H1 (cell line): Measurements from ENCODE around the gene OLFM2. TPM values are rescaled to one million over a fixed set of nuclear protein-coding genes. Genes with fewer than 3 reads are reported as not detected.

ENCODE experiments used
- CTCF ChIA-PET: fragments of 300-600 bp; sonication (Branson Sonifier 250); formaldehyde crosslinking; loops from one replicate; lab custom pipeline; 2021; ENCODE audit not compliant: partially characterized antibody; lab: Charles Lee
- POLR2A ChIA-PET: fragments of 300-600 bp; sonication (Branson Sonifier 250); formaldehyde crosslinking; loops from one replicate; lab custom pipeline; 2021; ENCODE audit warnings: inconsistent platforms; ENCODE audit not compliant: partially characterized antibody; lab: Charles Lee
- DNase-seq, 2 experiments: peaks; one replicate each; pipeline versions ENCODE4 v3.0.0 to v3.0.0-alpha.2; 2010 to 2022; ENCODE audit warnings: low spot score in 2 of 2, low read depth in 1 of 2, mixed read lengths in 1 of 2
- FAIRE-seq: peaks from 2 replicates; lab custom pipeline; 2011; peaks lifted over from hg19 to GRCh38; lab: Jason Lieb, UNC
- H2AFZ ChIP-seq: 2 replicates; pipeline ENCODE4 v1.8.1; 2012; ENCODE audit warnings: low read length, inconsistent platforms
- H2AK5ac ChIP-seq: 2 replicates; pipeline ENCODE4 v1.6.1; 2013; ENCODE audit warnings: low read depth, low read length
- H2BK120ac ChIP-seq: replicated peaks from 2 replicates; pipeline ENCODE3; 2013; ENCODE audit warnings: low read depth, low read length, inconsistent platforms
- H2BK12ac ChIP-seq: 2 replicates; pipeline ENCODE4 v1.6.1; 2013; ENCODE audit warnings: low read depth, low read length
- H2BK15ac ChIP-seq: 2 replicates; pipeline ENCODE4 v1.6.1; 2013; ENCODE audit warnings: low read length
- H2BK20ac ChIP-seq: 2 replicates; pipeline ENCODE4 v1.6.1; 2013; ENCODE audit warnings: low read length
- H2BK5ac ChIP-seq: 2 replicates; pipeline ENCODE4 v1.6.1; 2013; ENCODE audit warnings: low read depth, low read length
- H3K14ac ChIP-seq: 2 replicates; pipeline ENCODE4 v1.6.1; 2013; ENCODE audit warnings: inconsistent platforms; ENCODE audit not compliant: insufficient read length
- H3K18ac ChIP-seq: 2 replicates; pipeline ENCODE4 v1.6.1; 2013; ENCODE audit warnings: low read length; ENCODE audit errors: extremely low read depth
- H3K23ac ChIP-seq: 2 replicates; pipeline ENCODE4 v1.6.1; 2013; ENCODE audit warnings: inconsistent platforms; ENCODE audit not compliant: insufficient read length
- H3K23me2 ChIP-seq: 2 replicates; pipeline ENCODE4 v1.6.1; 2013; ENCODE audit warnings: low read depth, low read length
- H3K27ac ChIP-seq: 2 replicates; pipeline ENCODE4 v1.6.1; 2011; ENCODE audit warnings: low read depth, low read length, inconsistent platforms
- H3K27me3 ChIP-seq, 4 experiments: replicated peaks in 1 of 4; 1 replicate in 1 of 4; 2 replicates in 3 of 4; pipeline versions ENCODE4 v1.6.1 to v1.8.1; 2011 to 2013; ENCODE audit warnings: low read length in 3 of 4, mild to moderate bottlenecking in 3 of 4, inconsistent platforms in 2 of 4, mixed read lengths in 2 of 4, moderate library complexity in 1 of 4; ENCODE audit not compliant: control insufficient read depth in 3 of 4, insufficient read depth in 3 of 4; ENCODE audit errors: extremely low read depth in 1 of 4
- H3K36me3 ChIP-seq, 4 experiments: 2 replicates each; pipeline versions ENCODE4 v1.6.1 to v1.8.1; 2011 to 2013; ENCODE audit warnings: mild to moderate bottlenecking in 4 of 4, low read length in 3 of 4, moderate library complexity in 2 of 4, control low read depth in 1 of 4, inconsistent platforms in 1 of 4; ENCODE audit not compliant: insufficient read depth in 4 of 4, control insufficient read depth in 2 of 4
- H3K4ac ChIP-seq: replicated peaks from 2 replicates; pipeline ENCODE3; 2013; ENCODE audit warnings: low read length, low read depth, mixed read lengths, inconsistent platforms; ENCODE audit not compliant: insufficient read length
- H3K4me1 ChIP-seq, 4 experiments: replicated peaks in 1 of 4; 1 replicate in 1 of 4; 2 replicates in 3 of 4; pipeline versions ENCODE4 v1.6.1 to v1.8.1; 2011 to 2013; ENCODE audit warnings: low read length in 3 of 4, inconsistent platforms in 2 of 4, mixed read lengths in 1 of 4; ENCODE audit not compliant: insufficient read depth in 4 of 4, control insufficient read depth in 3 of 4
- H3K4me2 ChIP-seq, 2 experiments: 2 replicates each; pipeline versions ENCODE4 v1.6.1 to v1.8.1; 2011 to 2013; ENCODE audit warnings: low read depth in 2 of 2, low read length in 2 of 2, control low read depth in 1 of 2, inconsistent platforms in 1 of 2, mild to moderate bottlenecking in 1 of 2; ENCODE audit not compliant: insufficient read depth in 1 of 2
- H3K4me3 ChIP-seq, 4 experiments: fragments of 200-600, 300-600 bp in 1 of 4; sonication (generic), shearing (Covaris generic), sonication (Bioruptor Twin) in 1 of 4; 2 replicates each; pipeline versions ENCODE4 v1.5.1 to v1.8.1; 2011 to 2016; ENCODE audit warnings: low read length in 4 of 4, low read depth in 3 of 4, control low read depth in 2 of 4, inconsistent platforms in 2 of 4, mild to moderate bottlenecking in 2 of 4, mixed read lengths in 1 of 4, moderate library complexity in 1 of 4; ENCODE audit not compliant: insufficient read depth in 2 of 4; ENCODE audit errors: extremely low read depth in 1 of 4
- H3K56ac ChIP-seq: replicated peaks from 2 replicates; pipeline ENCODE3; 2013; ENCODE audit warnings: low read depth, mild to moderate bottlenecking, mixed read lengths, low read length, inconsistent platforms; ENCODE audit not compliant: insufficient read length
- H3K79me1 ChIP-seq: 2 replicates; pipeline ENCODE4 v1.6.1; 2013; ENCODE audit warnings: low read depth, low read length, control low read depth
- H3K79me2 ChIP-seq, 2 experiments: 2 replicates each; pipeline versions ENCODE4 v1.6.1 to v1.8.1; 2012 to 2013; ENCODE audit warnings: low read length in 2 of 2, mild to moderate bottlenecking in 2 of 2, inconsistent platforms in 1 of 2; ENCODE audit not compliant: insufficient read depth in 2 of 2, control insufficient read depth in 1 of 2
- H3K9ac ChIP-seq, 4 experiments: replicated peaks in 1 of 4; 1 replicate in 1 of 4; 2 replicates in 3 of 4; pipeline versions ENCODE4 v1.6.1 to v1.8.1; 2011 to 2013; ENCODE audit warnings: low read depth in 3 of 4, low read length in 3 of 4, control low read depth in 2 of 4, mild to moderate bottlenecking in 2 of 4, moderate library complexity in 2 of 4, inconsistent platforms in 1 of 4; ENCODE audit errors: extremely low read depth in 1 of 4
- H3K9me3 ChIP-seq, 2 experiments: 2 replicates each; pipeline versions ENCODE4 v1.6.1 to v1.8.1; 2012 to 2013; ENCODE audit warnings: mild to moderate bottlenecking in 2 of 2, moderate library complexity in 2 of 2, control low read depth in 1 of 2, inconsistent platforms in 1 of 2, low read depth in 1 of 2, low read length in 1 of 2, mixed read lengths in 1 of 2; ENCODE audit not compliant: insufficient read depth in 2 of 2
- H4K20me1 ChIP-seq, 2 experiments: replicated peaks in 1 of 2; 2 replicates each; pipeline versions ENCODE3 to v1.8.1; 2011 to 2013; ENCODE audit warnings: inconsistent platforms in 2 of 2, low read length in 2 of 2, mild to moderate bottlenecking in 1 of 2; ENCODE audit not compliant: insufficient read depth in 2 of 2, control insufficient read depth in 1 of 2
- H4K5ac ChIP-seq: 2 replicates; pipeline ENCODE4 v1.6.1; 2013; ENCODE audit warnings: low read length, low read depth, mixed read lengths, inconsistent platforms; ENCODE audit not compliant: insufficient read length
- H4K8ac ChIP-seq: 2 replicates; pipeline ENCODE4 v1.8.0; 2013; ENCODE audit warnings: mild to moderate bottlenecking, moderate library complexity, low read length, inconsistent platforms; ENCODE audit not compliant: insufficient read depth; ENCODE audit errors: extremely low read depth
- H4K91ac ChIP-seq: replicated peaks from 2 replicates; pipeline ENCODE3; 2013; ENCODE audit warnings: low read length, mixed read lengths, inconsistent platforms; ENCODE audit not compliant: insufficient read length
- ASH2L ChIP-seq: fragments of 200-600, 300-600 bp; sonication (generic); IDR thresholded peaks from one replicate; pipeline ENCODE4 v1.7.1; 2017; ENCODE audit warnings: low read length
- BCL11A ChIP-seq, 2 experiments: IDR thresholded peaks; one replicate each; pipeline ENCODE4 v1.6.1; 2011; ENCODE audit warnings: low read depth in 2 of 2, low read length in 2 of 2, mild to moderate bottlenecking in 2 of 2
- FOSL1 ChIP-seq: IDR thresholded peaks from 2 replicates; pipeline ENCODE4 v1.6.1; 2011; ENCODE audit warnings: mild to moderate bottlenecking, low read depth, low read length, moderate library complexity; ENCODE audit not compliant: insufficient read depth
- GABPA ChIP-seq: IDR thresholded peaks from 2 replicates; pipeline ENCODE4 v1.6.1; 2011; ENCODE audit warnings: mild to moderate bottlenecking, low read length, moderate library complexity, borderline replicate concordance; ENCODE audit not compliant: insufficient read depth
- KDM1A ChIP-seq: fragments of 200-600, 300-600 bp; sonication (generic); IDR thresholded peaks from 2 replicates; pipeline ENCODE4 v1.7.1; 2016; ENCODE audit warnings: mild to moderate bottlenecking, low read length, borderline replicate concordance
- MAFK ChIP-seq: IDR thresholded peaks from 2 replicates; pipeline ENCODE4 v1.6.1; 2012; ENCODE audit warnings: low read depth, mild to moderate bottlenecking, improper control_type of control experiment, low read length
- TAF1 ChIP-seq: IDR thresholded peaks from 2 replicates; pipeline ENCODE4 v1.6.1; 2011; ENCODE audit warnings: mild to moderate bottlenecking, low read depth, low read length
- TAF7 ChIP-seq: optimal IDR thresholded peaks from 2 replicates; pipeline ENCODE3; 2011; ENCODE audit warnings: low read depth, mild to moderate bottlenecking, inconsistent platforms, low read length, moderate library complexity, borderline replicate concordance
- TBP ChIP-seq: IDR thresholded peaks from 2 replicates; pipeline ENCODE4 v1.6.1; 2011; ENCODE audit warnings: low read depth, low read length, improper control_type of control experiment
- WGBS, 2 experiments: shearing (Covaris generic) in 1 of 2; methylation state at CpG; one replicate each; pipeline versions ENCODE4 v1.1.6 to v1.1.7; 2013 to 2015; ENCODE audit warnings: low lambda C conversion rate in 2 of 2, mixed read lengths in 2 of 2, inconsistent platforms in 1 of 2, low coverage in 1 of 2, missing lambda C conversion rate in 1 of 2; ENCODE audit not compliant: insufficient replicate concordance in 2 of 2, insufficient coverage in 1 of 2, insufficient read length in 1 of 2; ENCODE audit errors: extremely low coverage in 1 of 2, missing lambda C conversion rate in 1 of 2; 5-methylcytosine and 5-hydroxymethylcytosine counted together
- polyA plus RNA-seq, 7 experiments: library from polyadenylated mRNA; depleted of rRNA in 3 of 7; stranded (reverse) in 5 of 7; unstranded in 2 of 7; fragments of >200 nt in 5 of 7; fragments of 200-250 nt in 2 of 7; gene quantifications; 1 replicate in 5 of 7; 2 replicates in 1 of 7; 4 replicates in 1 of 7; pipeline versions ENCODE4 v1.2.1 to v1.2.3, GENCODE V29; 2011 to 2013; ENCODE audit warnings: missing spikeins in 2 of 7, mixed read lengths in 2 of 7
- total RNA-seq: library from RNA; stranded (reverse); fragmentation: NEBNext Ultra II Directional; extraction: Animal tissue kit (Norgen Biotek cat#: 25700); gene quantifications from 2 replicates; pipeline ENCODE4 v1.2.1, GENCODE V29; 2021

The OLFM2 gene
- total and polyA plus RNA-seq, 2 of the 8 experiments (the other 6 are each of a cell fraction or from before 2014, with no cell fraction given): 68.2 to 151 TPM

GRCh38 chr19:9875031-9875627, 61.2 kb downstream of the OLFM2 start:
- Histone ChIP-seq H2BK5ac (no peak overlapping the region), H2BK120ac (no peak overlapping the region), H3K23me2 (peaks cover 2% of the 10 kb centered on the region; the same call in 1 of the 2 replicates), H2BK15ac (no peak overlapping the region), H3K36me3 (no peaks in the 10 kb centered on the region), H3K4me2 (no peak overlapping the region), H4K20me1 (peaks cover 0 to 3% of the 10 kb centered on the region in 2 experiments), H4K5ac (no peak overlapping the region), H4K8ac (no peak overlapping the region), H2BK12ac (no peak overlapping the region), H3K4me3 (no peak overlapping the region), H3K4me1 (no peaks in the 10 kb centered on the region; a peak in 1 of 7 replicates), H3K23ac (no peak overlapping the region), H3K56ac (no peak overlapping the region), H3K27me3 (no peaks in the 10 kb centered on the region), H3K9ac (no peak overlapping the region), H3K18ac (no peak overlapping the region), H3K4ac (no peak overlapping the region), H2BK20ac (no peak overlapping the region), H4K91ac (no peak overlapping the region), H3K14ac (no peak overlapping the region), H3K79me1 (no peaks in the 10 kb centered on the region; the same call in 1 of the 2 replicates), H3K27ac (no peak overlapping the region), H3K9me3 (no peaks in the 10 kb centered on the region), H2AK5ac (no peak overlapping the region), H2AFZ (no peak overlapping the region), H3K79me2 (no peaks in the 10 kb centered on the region)
- TF ChIP-seq FOSL1 (no peak), KDM1A (no peak), TBP (no peak), ASH2L (no peak), TAF7 (no peak), TAF1 (no peak), GABPA (no peak), BCL11A (IDR thresholded peaks at IDR 0.05; ENCODE audit: low read depth in 2 of 2, low read length in 2 of 2) (no peak), MAFK (no peak)
- DNase-seq (no peak), FAIRE-seq (no peak)
- ChIA-PET POLR2A (interaction anchor here (0.8 to 2.4 kb wide), 5 partner anchors 8 to 40 kb away, joined by 3 to 12 read pairs (median 4); partner anchors contain the start of gene PIN1), CTCF (interaction anchor here (0.5 to 2.4 kb wide), 9 partner anchors 11 to 788 kb away, joined by 3 to 9 read pairs (median 3); no protein-coding TSS in a partner anchor)
- WGBS, 2 experiments: 85% methylated on average over 13 of the region's 13 CpGs; no CpG with 5 or more reads in 1 of the 2 experiments
